HG03108 (cell line): Measurements from ENCODE around the gene GPR108.
"Not testable (repeated sequence)": the region's sequence is repeated elsewhere in the genome, so short reads cannot be mapped to it uniquely, and the experiment has no call there.

Experiments used
- ATAC-seq: cut with Tn5 transposase; IDR thresholded peaks from one replicate; pipeline ENCODE4 v1.9.1; 2021; ENCODE audit warnings: moderate library complexity; ENCODE audit not compliant: unreplicated experiment

The GPR108 gene

GRCh38 chr19:6721138-6721474 is 16.3 kb downstream of the GPR108 start:
- no peak for ATAC-seq

GRCh38 chr19:6720369-6721137 is 16.8 kb downstream of the GPR108 start, which contains the start of gene C3:
Gene C3 (minus strand): TSS chr19:6720650. CDS start chr19:6720589, 61 bp downstream.
- no peak for ATAC-seq

DNA sequence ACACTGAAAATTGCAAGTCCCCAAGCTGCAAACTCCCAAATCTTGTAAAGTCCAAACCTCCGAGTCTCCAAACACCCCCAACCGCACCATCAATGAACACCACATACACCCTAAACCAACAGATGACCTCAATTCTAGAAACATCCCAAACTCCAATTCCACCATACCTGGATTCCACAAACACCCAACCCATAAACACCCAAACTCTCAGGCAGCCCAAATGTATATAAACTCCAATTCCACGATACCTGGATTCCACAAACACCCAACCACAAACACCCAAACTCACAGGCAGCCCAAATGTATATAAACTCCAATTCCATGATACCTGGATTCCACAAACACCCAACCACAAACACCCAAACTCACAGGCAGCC is 17.4 kb downstream of the GPR108 start:
- no peak for ATAC-seq

DNA sequence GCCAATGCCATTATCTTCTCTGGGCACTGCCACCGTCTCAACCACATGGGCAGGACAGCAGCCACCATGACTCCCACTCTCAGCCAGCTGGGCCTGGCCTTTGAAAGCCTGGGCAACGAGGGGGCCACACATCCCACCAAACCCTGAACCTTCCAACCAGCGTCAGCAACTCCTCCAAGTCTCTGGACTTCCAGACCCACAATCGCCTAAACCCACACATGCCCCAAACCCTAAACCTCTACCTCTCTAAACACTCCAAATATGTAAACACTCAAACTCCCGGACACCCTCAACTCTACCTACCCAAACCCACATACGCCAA is 17.9 kb downstream of the GPR108 start:
- ATAC-seq, result no peak

GRCh38 chr19:6718741-6719539 is 18.4 kb downstream of the GPR108 start:
- no peak for ATAC-seq

- ATAC-seq, result no peak
Measured at GRCh38 chr19:6718111-6718740, 19.2 kb downstream of the GPR108 start.

DNA sequence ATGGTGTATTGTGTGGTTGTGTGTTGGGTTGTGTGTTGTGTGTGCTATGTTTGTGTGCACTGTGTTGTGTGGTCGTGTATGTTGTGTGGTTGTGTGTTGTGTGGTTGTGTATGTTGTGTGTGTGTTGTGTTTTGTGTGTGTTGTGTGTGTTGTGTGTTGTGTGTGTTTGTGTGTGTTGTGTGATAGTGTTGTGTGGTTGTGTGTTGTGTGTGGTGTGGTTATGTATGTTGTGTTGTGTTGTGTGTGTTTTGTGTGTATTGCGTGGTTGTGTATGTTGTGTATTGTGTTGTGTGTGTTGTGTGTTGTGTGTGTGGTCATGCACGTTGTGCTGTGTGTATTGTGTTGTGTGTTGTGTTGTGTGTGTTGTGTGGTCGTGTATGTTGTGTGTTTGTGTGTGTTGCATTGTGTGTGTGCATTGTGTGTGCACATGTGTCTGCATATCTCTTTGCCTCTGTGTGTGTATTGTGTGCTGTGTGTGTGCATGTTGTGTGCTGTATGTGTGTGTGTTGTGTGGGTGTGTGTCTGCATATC is 19.9 kb downstream of the GPR108 start:
- no peak for ATAC-seq

- no peak for ATAC-seq
Measured at GRCh38 chr19:6717036-6717435, 20.3 kb downstream of the GPR108 start.

DNA sequence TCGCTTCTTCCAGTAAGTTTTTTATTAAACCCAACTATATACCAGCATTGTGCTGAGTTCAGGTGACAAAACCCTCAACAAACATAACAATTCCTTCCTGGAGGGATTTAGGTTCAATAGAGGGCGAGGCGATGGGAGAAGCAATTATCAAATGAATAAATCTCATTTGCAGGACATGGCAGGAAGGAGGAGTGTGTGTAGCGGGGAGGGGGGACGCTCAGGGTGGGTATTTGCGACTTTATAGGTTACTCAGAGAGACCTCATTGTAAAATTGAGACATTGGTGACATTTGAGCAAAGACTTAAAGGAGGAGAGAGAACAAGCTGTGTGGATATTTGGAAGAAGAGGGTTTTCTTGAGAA is 20.8 kb downstream of the GPR108 start:
- ATAC-seq, result no peak

GRCh38 chr19:6714749-6715555 is 22.4 kb downstream of the GPR108 start:
- no peak for ATAC-seq

GRCh38 chr19:6713773-6714692 is 23.3 kb downstream of the GPR108 start:
- no peak for ATAC-seq

GRCh38 chr19:6712692-6713670 is 24.4 kb downstream of the GPR108 start:
- ATAC-seq, result no peak

DNA sequence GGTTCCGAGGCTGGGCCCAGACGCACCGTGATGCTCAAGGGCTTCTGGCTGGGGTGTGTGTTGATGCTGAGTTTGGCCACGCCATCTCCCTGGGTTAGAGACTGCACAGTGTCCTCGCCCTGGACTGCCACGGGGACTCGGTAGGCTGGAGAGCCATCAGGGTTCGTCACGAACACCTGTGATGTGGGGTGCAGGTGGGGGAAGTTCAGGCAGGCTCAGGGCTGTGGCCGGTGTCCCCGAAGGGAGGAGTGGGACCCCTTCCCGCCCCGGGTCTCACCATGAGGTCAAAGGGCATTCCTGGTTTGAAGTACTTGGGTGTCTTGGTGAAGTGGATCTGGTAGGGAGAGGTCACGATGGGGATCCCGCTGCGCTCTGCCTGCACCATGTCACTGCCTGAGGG is 25.1 kb downstream of the GPR108 start:
- no peak for ATAC-seq

GRCh38 chr19:6711605-6712004 is 25.8 kb downstream of the GPR108 start:
- ATAC-seq, result no peak

DNA sequence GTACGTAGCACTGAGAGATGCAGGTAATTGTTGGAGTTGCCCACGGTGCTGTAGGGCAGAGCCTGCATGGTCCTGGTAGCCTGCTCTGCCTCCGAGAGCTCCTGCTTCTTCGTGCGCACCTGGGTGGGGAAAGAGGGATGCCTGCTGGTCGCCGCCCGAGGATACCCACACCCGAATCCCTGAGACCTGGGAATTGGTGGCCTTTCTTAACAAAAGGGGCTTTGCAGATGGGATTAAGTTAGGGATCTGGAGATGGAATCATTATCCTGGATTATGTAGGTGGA is 26.4 kb downstream of the GPR108 start:
- ATAC-seq, result no peak

GRCh38 chr19:6710273-6711077 is 26.9 kb downstream of the GPR108 start:
- ATAC-seq, result no peak

DNA sequence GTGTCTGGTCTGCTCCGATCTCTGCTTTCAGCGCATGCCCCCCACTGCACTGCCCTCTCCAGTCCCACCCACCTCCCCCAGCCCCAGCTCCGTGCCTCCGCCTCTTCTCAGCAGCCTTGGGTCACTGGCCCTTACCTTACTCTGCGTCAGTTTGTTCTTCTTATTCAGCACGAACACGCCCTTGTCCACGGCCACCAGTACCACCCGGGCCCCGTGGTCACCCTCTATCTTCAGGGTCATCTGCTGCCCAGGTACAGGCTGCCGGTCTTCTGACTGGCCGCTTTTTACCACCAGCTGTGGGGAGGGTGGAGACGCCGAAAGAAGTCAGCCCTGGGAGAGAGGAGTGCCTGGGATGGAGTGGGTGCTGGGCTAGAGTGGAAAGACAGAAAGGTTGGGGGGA is 27.8 kb downstream of the GPR108 start:
- no peak for ATAC-seq

DNA sequence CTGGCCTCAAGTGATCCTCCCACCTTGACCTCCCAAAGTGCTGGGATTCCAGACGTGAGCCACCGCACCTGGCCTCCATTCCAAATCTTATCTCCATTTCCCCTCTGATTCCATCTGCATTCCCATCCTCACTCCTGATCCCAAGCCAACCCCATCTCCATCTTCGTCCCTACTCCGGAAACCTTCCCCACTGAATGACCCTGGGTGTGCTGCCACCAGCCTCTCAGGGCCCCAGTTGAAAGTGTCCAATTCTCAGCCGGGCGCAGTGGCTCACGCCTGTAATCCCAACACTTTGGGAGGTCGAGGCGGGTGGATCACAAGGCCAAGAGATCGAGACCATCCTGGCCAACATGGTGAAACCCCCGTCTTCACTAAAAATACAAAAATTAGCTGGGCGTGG is 28.5 kb downstream of the GPR108 start:
- not testable (repeated sequence) for ATAC-seq
